HEK293 (cell line): ENCODE results near the gene DDX10.

Experiments used
- CTCF ChIA-PET: fragments of 350-600 bp; formaldehyde crosslinking; extraction: SDS; loops from one replicate; lab custom pipeline; 2021; ENCODE audit warnings: antibody characterized with exemption; lab: Yijun Ruan, JAX
- POLR2A ChIA-PET: fragments of 300-600 bp; formaldehyde crosslinking; extraction: SDS; loops from one replicate; lab custom pipeline; 2020; ENCODE audit warnings: antibody characterized with exemption, inconsistent platforms; lab: Yijun Ruan, JAX
- H3K27ac ChIP-seq: fragments of 200-500 bp; sonication (Bioruptor generic); 2 replicates; pipeline ENCODE4 v1.5.1; 2014; ENCODE audit warnings: low read depth, low read length, control low read depth, inconsistent platforms; ENCODE audit errors: extremely low read depth
- H3K36me3 ChIP-seq, 2 experiments: fragments of 200-500 bp in 1 of 2; sonication (Bioruptor generic) in 1 of 2; 1 replicate in 1 of 2; 2 replicates in 1 of 2; pipeline ENCODE4 v1.5.1; 2014 to 2017; ENCODE audit warnings: inconsistent platforms in 2 of 2, low read length in 2 of 2; ENCODE audit not compliant: control insufficient read depth in 2 of 2, insufficient read depth in 1 of 2
- H3K4me1 ChIP-seq: fragments of 200-500 bp; sonication (Bioruptor generic); 2 replicates; pipeline ENCODE4 v1.5.1; 2014; ENCODE audit warnings: mild to moderate bottlenecking, low read length, inconsistent platforms; ENCODE audit not compliant: control insufficient read depth, insufficient read depth
- H3K4me3 ChIP-seq: 2 replicates; pipeline ENCODE4 v1.5.1; 2011; ENCODE audit warnings: low read depth, mild to moderate bottlenecking, control low read depth, low read length, moderate library complexity
- H3K9me3 ChIP-seq: fragments of 200-500 bp; sonication (Bioruptor generic); 2 replicates; pipeline ENCODE4 v1.5.1; 2014; ENCODE audit warnings: low read depth, low read length, inconsistent platforms; ENCODE audit not compliant: control insufficient read depth, insufficient read depth
- OSR2 ChIP-seq: fragments of 450-650 bp; formaldehyde crosslinking; IDR thresholded peaks from 2 replicates; pipeline ENCODE4 v1.5.1; 2016; ENCODE audit warnings: missing biosample characterization, missing genetic modification characterization
- PRDM1 ChIP-seq: fragments of 450-650 bp; formaldehyde crosslinking; IDR thresholded peaks from 2 replicates; pipeline ENCODE4; 2016; ENCODE audit warnings: missing biosample characterization, missing genetic modification characterization
- PRDM6 ChIP-seq: fragments of 450-650 bp; formaldehyde crosslinking; IDR thresholded peaks from 2 replicates; pipeline ENCODE4 v1.5.1; 2017; ENCODE audit warnings: missing biosample characterization, missing genetic modification characterization
- SP7 ChIP-seq: fragments of 450-650 bp; formaldehyde crosslinking; IDR thresholded peaks from 2 replicates; pipeline ENCODE4 v1.5.1; 2016; ENCODE audit warnings: missing biosample characterization, missing genetic modification characterization
- TRIM28 ChIP-seq: IDR thresholded peaks from 2 replicates; pipeline ENCODE4 v1.6.1; 2011; ENCODE audit warnings: low read length, control low read depth, borderline replicate concordance
- ZFHX2 ChIP-seq: fragments of 450-650 bp; formaldehyde crosslinking; conservative IDR thresholded peaks from 2 replicates; pipeline ENCODE4 v1.5.1; 2016; ENCODE audit warnings: missing biosample characterization, missing genetic modification characterization
- ZNF16 ChIP-seq: fragments of 450-650 bp; formaldehyde crosslinking; IDR thresholded peaks from 2 replicates; pipeline ENCODE4 v1.5.1; 2016; ENCODE audit warnings: low read depth, missing biosample characterization, missing genetic modification characterization
- ZNF302 ChIP-seq: fragments of 450-650 bp; formaldehyde crosslinking; IDR thresholded peaks from 2 replicates; pipeline ENCODE4 v1.5.1; 2016; ENCODE audit warnings: missing biosample characterization, missing genetic modification characterization, low read depth
- ZNF488 ChIP-seq: fragments of 450-650 bp; formaldehyde crosslinking; IDR thresholded peaks from 2 replicates; pipeline ENCODE4 v1.5.1; 2016; ENCODE audit warnings: missing biosample characterization, missing genetic modification characterization
- ZNF501 ChIP-seq: fragments of 450-650 bp; formaldehyde crosslinking; IDR thresholded peaks from 2 replicates; pipeline ENCODE4 v1.5.1; 2016; ENCODE audit warnings: missing biosample characterization, missing genetic modification characterization
- ZNF639 ChIP-seq: fragments of 450-650 bp; formaldehyde crosslinking; IDR thresholded peaks from 2 replicates; pipeline ENCODE4 v1.5.1; 2016; ENCODE audit warnings: missing biosample characterization, missing genetic modification characterization
- ZNF658 ChIP-seq: fragments of 450-650 bp; formaldehyde crosslinking; IDR thresholded peaks from 2 replicates; pipeline ENCODE4; 2016; ENCODE audit warnings: missing biosample characterization, missing genetic modification characterization
- TF ChIP-seq, protein P1 (sequence below): fragments of 450-650 bp; formaldehyde crosslinking; IDR thresholded peaks from 2 replicates; pipeline ENCODE4 v1.5.1; 2016; ENCODE audit warnings: missing biosample characterization, missing genetic modification characterization, low read depth
- TF ChIP-seq, protein P2 (sequence below): fragments of 450-650 bp; formaldehyde crosslinking; IDR thresholded peaks from 2 replicates; pipeline ENCODE4 v1.5.1; 2016; ENCODE audit warnings: missing biosample characterization, missing genetic modification characterization

Gene DDX10

DNA sequence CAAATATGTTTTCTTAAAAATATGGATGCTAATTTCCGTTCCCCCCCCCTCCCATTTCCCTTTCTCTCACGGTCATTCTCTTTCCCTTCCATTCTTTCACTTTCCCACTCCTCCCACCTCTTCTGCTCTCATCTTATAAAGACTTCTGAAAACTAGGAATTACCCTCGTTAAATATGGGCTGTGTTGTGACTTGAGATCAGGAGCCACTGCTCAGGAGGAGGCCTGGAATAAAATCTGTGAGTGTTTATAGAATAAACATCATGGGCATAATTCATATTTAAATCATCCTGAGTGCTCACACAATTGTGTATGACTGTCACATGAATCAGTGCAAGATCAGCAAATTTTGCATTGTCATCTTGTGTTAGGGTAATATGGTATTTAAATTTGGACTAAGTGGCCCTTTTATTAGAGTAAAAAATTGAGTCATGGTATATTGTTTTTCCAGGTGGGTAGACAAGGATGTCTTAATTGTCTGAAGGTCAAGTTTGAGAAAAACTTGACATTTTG, 208.0 kb downstream of the DDX10 start (continued):
- TF ChIP-seq, protein P1, sequence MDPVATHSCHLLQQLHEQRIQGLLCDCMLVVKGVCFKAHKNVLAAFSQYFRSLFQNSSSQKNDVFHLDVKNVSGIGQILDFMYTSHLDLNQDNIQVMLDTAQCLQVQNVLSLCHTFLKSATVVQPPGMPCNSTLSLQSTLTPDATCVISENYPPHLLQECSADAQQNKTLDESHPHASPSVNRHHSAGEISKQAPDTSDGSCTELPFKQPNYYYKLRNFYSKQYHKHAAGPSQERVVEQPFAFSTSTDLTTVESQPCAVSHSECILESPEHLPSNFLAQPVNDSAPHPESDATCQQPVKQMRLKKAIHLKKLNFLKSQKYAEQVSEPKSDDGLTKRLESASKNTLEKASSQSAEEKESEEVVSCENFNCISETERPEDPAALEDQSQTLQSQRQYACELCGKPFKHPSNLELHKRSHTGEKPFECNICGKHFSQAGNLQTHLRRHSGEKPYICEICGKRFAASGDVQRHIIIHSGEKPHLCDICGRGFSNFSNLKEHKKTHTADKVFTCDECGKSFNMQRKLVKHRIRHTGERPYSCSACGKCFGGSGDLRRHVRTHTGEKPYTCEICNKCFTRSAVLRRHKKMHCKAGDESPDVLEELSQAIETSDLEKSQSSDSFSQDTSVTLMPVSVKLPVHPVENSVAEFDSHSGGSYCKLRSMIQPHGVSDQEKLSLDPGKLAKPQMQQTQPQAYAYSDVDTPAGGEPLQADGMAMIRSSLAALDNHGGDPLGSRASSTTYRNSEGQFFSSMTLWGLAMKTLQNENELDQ (tag by site-specific recombination): no peak
- TF ChIP-seq OSR2 (peak; percentile 76), PRDM1 (peak; percentile 59)

DNA sequence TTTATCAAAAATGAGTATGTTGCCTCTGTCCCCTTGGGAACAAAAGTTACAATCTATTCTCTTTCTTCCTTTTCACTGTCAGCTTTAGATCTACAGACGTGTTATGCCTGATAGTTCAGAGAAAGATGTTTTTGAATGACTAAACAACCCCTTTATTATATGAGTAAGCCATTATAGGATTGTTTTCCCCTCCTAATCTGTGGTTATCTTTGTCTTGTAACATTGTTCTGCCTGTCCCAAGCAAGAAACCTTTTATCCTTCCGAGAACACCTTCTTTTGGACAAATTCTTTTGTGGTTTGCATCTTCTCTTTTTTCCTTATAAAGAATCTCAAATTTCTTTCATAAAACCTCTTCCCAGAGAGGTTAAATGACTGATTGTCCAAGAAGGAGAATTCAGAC, 208.4 kb downstream of the DDX10 start:
- H3K9me3 ChIP-seq: no peaks in the 10 kb centered on the region
- no peaks in the 10 kb centered on the region for H3K36me3 ChIP-seq
- TF ChIP-seq ZNF658 (tag by site-specific recombination) (no peak), SP7 (tag by site-specific recombination) (peak; percentile 90), ZNF16 (tag by site-specific recombination) (no peak), ZNF302 (tag by site-specific recombination) (no peak), ZNF501 (no peak), ZFHX2 (tag by site-specific recombination) (no peak), ZNF639 (tag by site-specific recombination) (no peak)
- TF ChIP-seq, protein P1 (tag by site-specific recombination): no peak
- TF ChIP-seq, protein P2, sequence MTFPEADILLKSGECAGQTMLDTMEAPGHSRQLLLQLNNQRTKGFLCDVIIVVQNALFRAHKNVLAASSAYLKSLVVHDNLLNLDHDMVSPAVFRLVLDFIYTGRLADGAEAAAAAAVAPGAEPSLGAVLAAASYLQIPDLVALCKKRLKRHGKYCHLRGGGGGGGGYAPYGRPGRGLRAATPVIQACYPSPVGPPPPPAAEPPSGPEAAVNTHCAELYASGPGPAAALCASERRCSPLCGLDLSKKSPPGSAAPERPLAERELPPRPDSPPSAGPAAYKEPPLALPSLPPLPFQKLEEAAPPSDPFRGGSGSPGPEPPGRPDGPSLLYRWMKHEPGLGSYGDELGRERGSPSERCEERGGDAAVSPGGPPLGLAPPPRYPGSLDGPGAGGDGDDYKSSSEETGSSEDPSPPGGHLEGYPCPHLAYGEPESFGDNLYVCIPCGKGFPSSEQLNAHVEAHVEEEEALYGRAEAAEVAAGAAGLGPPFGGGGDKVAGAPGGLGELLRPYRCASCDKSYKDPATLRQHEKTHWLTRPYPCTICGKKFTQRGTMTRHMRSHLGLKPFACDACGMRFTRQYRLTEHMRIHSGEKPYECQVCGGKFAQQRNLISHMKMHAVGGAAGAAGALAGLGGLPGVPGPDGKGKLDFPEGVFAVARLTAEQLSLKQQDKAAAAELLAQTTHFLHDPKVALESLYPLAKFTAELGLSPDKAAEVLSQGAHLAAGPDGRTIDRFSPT: no peak
- no peak overlapping the region for H3K4me3 ChIP-seq
- H3K4me1 ChIP-seq: no peaks in the 10 kb centered on the region; the same call in 1 of the 2 replicates
- no peak overlapping the region for H3K27ac ChIP-seq
- CTCF ChIA-PET: interaction anchor here (0.8 kb wide), 1 partner anchor 824 kb away, joined by 3 read pairs; no protein-coding TSS in a partner anchor
- POLR2A ChIA-PET: no interaction called here

DNA sequence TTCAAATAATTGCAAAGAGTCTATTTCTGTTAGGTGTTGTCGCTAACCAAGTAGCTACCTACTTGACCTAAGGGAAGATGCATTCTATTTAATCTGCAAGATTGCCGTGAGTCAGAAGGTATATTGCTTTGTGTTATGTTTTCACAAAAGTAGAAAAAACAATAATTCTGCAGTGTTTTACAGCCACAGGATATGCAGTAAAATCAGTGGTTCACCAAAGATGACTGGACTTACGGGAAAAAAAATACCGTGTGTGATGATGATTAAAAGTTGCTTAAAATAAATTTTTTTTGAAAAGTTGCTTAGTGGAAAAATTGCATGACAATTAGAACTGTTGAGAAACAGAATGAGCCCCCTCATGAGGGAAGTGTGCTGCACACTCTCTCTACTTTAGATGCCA, 209.1 kb downstream of the DDX10 start:
- Histone ChIP-seq H3K36me3 (no peaks in the 10 kb centered on the region), H3K4me1 (no peaks in the 10 kb centered on the region; the same call in 1 of the 2 replicates)
- POLR2A ChIA-PET: no interaction called here
- TF ChIP-seq ZNF488 (tag by site-specific recombination) (no peak), OSR2 (0 out of 2 replicates have a peak, but pooled peaks have one; percentile 22), TRIM28 (0 out of 2 replicates have a peak, but pooled peaks have one; percentile 19), PRDM6 (tag by site-specific recombination) (peak; percentile 62)
- TF ChIP-seq, all 188 proteins: peak for 3
- H3K9me3 ChIP-seq: no peaks in the 10 kb centered on the region
- no peak overlapping the region for H3K4me3 ChIP-seq
- no peak overlapping the region for H3K27ac ChIP-seq
- CTCF ChIA-PET: interaction anchor here (0.7 to 0.8 kb wide), 2 partner anchors 10 to 823 kb away, joined by 3 read pairs; no protein-coding TSS in a partner anchor
